H1 (cell line): Measurements from ENCODE around the gene TNFAIP1. TPM values are rescaled to one million over a fixed set of nuclear protein-coding genes. Genes with fewer than 3 reads are reported as not detected.

Experiments
- CTCF ChIA-PET: fragments of 300-600 bp; sonication (Branson Sonifier 250); formaldehyde crosslinking; loops from one replicate; lab custom pipeline; 2021; ENCODE audit not compliant: partially characterized antibody; lab: Charles Lee
- POLR2A ChIA-PET: fragments of 300-600 bp; sonication (Branson Sonifier 250); formaldehyde crosslinking; loops from one replicate; lab custom pipeline; 2021; ENCODE audit warnings: inconsistent platforms; ENCODE audit not compliant: partially characterized antibody; lab: Charles Lee
- DNase-seq, 2 experiments: peaks; one replicate each; pipeline versions ENCODE4 v3.0.0 to v3.0.0-alpha.2; 2010 to 2022; ENCODE audit warnings: low spot score in 2 of 2, low read depth in 1 of 2, mixed read lengths in 1 of 2
- FAIRE-seq: peaks from 2 replicates; lab custom pipeline; 2011; peaks lifted over from hg19 to GRCh38; lab: Jason Lieb, UNC
- H2AFZ ChIP-seq: 2 replicates; pipeline ENCODE4 v1.8.1; 2012; ENCODE audit warnings: low read length, inconsistent platforms
- H2AK5ac ChIP-seq: 2 replicates; pipeline ENCODE4 v1.6.1; 2013; ENCODE audit warnings: low read depth, low read length
- H2BK120ac ChIP-seq: replicated peaks from 2 replicates; pipeline ENCODE3; 2013; ENCODE audit warnings: low read depth, low read length, inconsistent platforms
- H2BK12ac ChIP-seq: 2 replicates; pipeline ENCODE4 v1.6.1; 2013; ENCODE audit warnings: low read depth, low read length
- H2BK15ac ChIP-seq: 2 replicates; pipeline ENCODE4 v1.6.1; 2013; ENCODE audit warnings: low read length
- H2BK20ac ChIP-seq: 2 replicates; pipeline ENCODE4 v1.6.1; 2013; ENCODE audit warnings: low read length
- H2BK5ac ChIP-seq: 2 replicates; pipeline ENCODE4 v1.6.1; 2013; ENCODE audit warnings: low read depth, low read length
- H3K14ac ChIP-seq: 2 replicates; pipeline ENCODE4 v1.6.1; 2013; ENCODE audit warnings: inconsistent platforms; ENCODE audit not compliant: insufficient read length
- H3K18ac ChIP-seq: 2 replicates; pipeline ENCODE4 v1.6.1; 2013; ENCODE audit warnings: low read length; ENCODE audit errors: extremely low read depth
- H3K23ac ChIP-seq: 2 replicates; pipeline ENCODE4 v1.6.1; 2013; ENCODE audit warnings: inconsistent platforms; ENCODE audit not compliant: insufficient read length
- H3K23me2 ChIP-seq: 2 replicates; pipeline ENCODE4 v1.6.1; 2013; ENCODE audit warnings: low read depth, low read length
- H3K27ac ChIP-seq: 2 replicates; pipeline ENCODE4 v1.6.1; 2011; ENCODE audit warnings: low read depth, low read length, inconsistent platforms
- H3K27me3 ChIP-seq, 4 experiments: replicated peaks in 1 of 4; 1 replicate in 1 of 4; 2 replicates in 3 of 4; pipeline versions ENCODE4 v1.6.1 to v1.8.1; 2011 to 2013; ENCODE audit warnings: low read length in 3 of 4, mild to moderate bottlenecking in 3 of 4, inconsistent platforms in 2 of 4, mixed read lengths in 2 of 4, moderate library complexity in 1 of 4; ENCODE audit not compliant: control insufficient read depth in 3 of 4, insufficient read depth in 3 of 4; ENCODE audit errors: extremely low read depth in 1 of 4
- H3K36me3 ChIP-seq, 4 experiments: 2 replicates each; pipeline versions ENCODE4 v1.6.1 to v1.8.1; 2011 to 2013; ENCODE audit warnings: mild to moderate bottlenecking in 4 of 4, low read length in 3 of 4, moderate library complexity in 2 of 4, control low read depth in 1 of 4, inconsistent platforms in 1 of 4; ENCODE audit not compliant: insufficient read depth in 4 of 4, control insufficient read depth in 2 of 4
- H3K4ac ChIP-seq: replicated peaks from 2 replicates; pipeline ENCODE3; 2013; ENCODE audit warnings: low read length, low read depth, mixed read lengths, inconsistent platforms; ENCODE audit not compliant: insufficient read length
- H3K4me1 ChIP-seq, 4 experiments: replicated peaks in 1 of 4; 1 replicate in 1 of 4; 2 replicates in 3 of 4; pipeline versions ENCODE4 v1.6.1 to v1.8.1; 2011 to 2013; ENCODE audit warnings: low read length in 3 of 4, inconsistent platforms in 2 of 4, mixed read lengths in 1 of 4; ENCODE audit not compliant: insufficient read depth in 4 of 4, control insufficient read depth in 3 of 4
- H3K4me2 ChIP-seq, 2 experiments: 2 replicates each; pipeline versions ENCODE4 v1.6.1 to v1.8.1; 2011 to 2013; ENCODE audit warnings: low read depth in 2 of 2, low read length in 2 of 2, control low read depth in 1 of 2, inconsistent platforms in 1 of 2, mild to moderate bottlenecking in 1 of 2; ENCODE audit not compliant: insufficient read depth in 1 of 2
- H3K4me3 ChIP-seq, 4 experiments: fragments of 200-600, 300-600 bp in 1 of 4; sonication (generic), shearing (Covaris generic), sonication (Bioruptor Twin) in 1 of 4; 2 replicates each; pipeline versions ENCODE4 v1.5.1 to v1.8.1; 2011 to 2016; ENCODE audit warnings: low read length in 4 of 4, low read depth in 3 of 4, control low read depth in 2 of 4, inconsistent platforms in 2 of 4, mild to moderate bottlenecking in 2 of 4, mixed read lengths in 1 of 4, moderate library complexity in 1 of 4; ENCODE audit not compliant: insufficient read depth in 2 of 4; ENCODE audit errors: extremely low read depth in 1 of 4
- H3K56ac ChIP-seq: replicated peaks from 2 replicates; pipeline ENCODE3; 2013; ENCODE audit warnings: low read depth, mild to moderate bottlenecking, mixed read lengths, low read length, inconsistent platforms; ENCODE audit not compliant: insufficient read length
- H3K79me1 ChIP-seq: 2 replicates; pipeline ENCODE4 v1.6.1; 2013; ENCODE audit warnings: low read depth, low read length, control low read depth
- H3K79me2 ChIP-seq, 2 experiments: 2 replicates each; pipeline versions ENCODE4 v1.6.1 to v1.8.1; 2012 to 2013; ENCODE audit warnings: low read length in 2 of 2, mild to moderate bottlenecking in 2 of 2, inconsistent platforms in 1 of 2; ENCODE audit not compliant: insufficient read depth in 2 of 2, control insufficient read depth in 1 of 2
- H3K9ac ChIP-seq, 4 experiments: replicated peaks in 1 of 4; 1 replicate in 1 of 4; 2 replicates in 3 of 4; pipeline versions ENCODE4 v1.6.1 to v1.8.1; 2011 to 2013; ENCODE audit warnings: low read depth in 3 of 4, low read length in 3 of 4, control low read depth in 2 of 4, mild to moderate bottlenecking in 2 of 4, moderate library complexity in 2 of 4, inconsistent platforms in 1 of 4; ENCODE audit errors: extremely low read depth in 1 of 4
- H3K9me3 ChIP-seq, 2 experiments: 2 replicates each; pipeline versions ENCODE4 v1.6.1 to v1.8.1; 2012 to 2013; ENCODE audit warnings: mild to moderate bottlenecking in 2 of 2, moderate library complexity in 2 of 2, control low read depth in 1 of 2, inconsistent platforms in 1 of 2, low read depth in 1 of 2, low read length in 1 of 2, mixed read lengths in 1 of 2; ENCODE audit not compliant: insufficient read depth in 2 of 2
- H4K20me1 ChIP-seq, 2 experiments: replicated peaks in 1 of 2; 2 replicates each; pipeline versions ENCODE3 to v1.8.1; 2011 to 2013; ENCODE audit warnings: inconsistent platforms in 2 of 2, low read length in 2 of 2, mild to moderate bottlenecking in 1 of 2; ENCODE audit not compliant: insufficient read depth in 2 of 2, control insufficient read depth in 1 of 2
- H4K5ac ChIP-seq: 2 replicates; pipeline ENCODE4 v1.6.1; 2013; ENCODE audit warnings: low read length, low read depth, mixed read lengths, inconsistent platforms; ENCODE audit not compliant: insufficient read length
- H4K8ac ChIP-seq: 2 replicates; pipeline ENCODE4 v1.8.0; 2013; ENCODE audit warnings: mild to moderate bottlenecking, moderate library complexity, low read length, inconsistent platforms; ENCODE audit not compliant: insufficient read depth; ENCODE audit errors: extremely low read depth
- H4K91ac ChIP-seq: replicated peaks from 2 replicates; pipeline ENCODE3; 2013; ENCODE audit warnings: low read length, mixed read lengths, inconsistent platforms; ENCODE audit not compliant: insufficient read length
- BACH1 ChIP-seq: IDR thresholded peaks from 2 replicates; pipeline ENCODE4 v1.6.1; 2012; ENCODE audit warnings: low read length, improper control_type of control experiment
- CTCF ChIP-seq, 3 experiments: IDR thresholded peaks; 1 replicate in 2 of 3; 2 replicates in 1 of 3; pipeline versions ENCODE4 v1.5.1 to v1.6.1; 2011; ENCODE audit warnings: low read length in 3 of 3, mild to moderate bottlenecking in 3 of 3, inconsistent platforms in 2 of 3, low read depth in 1 of 3, moderate library complexity in 1 of 3; ENCODE audit not compliant: insufficient read depth in 1 of 3; ENCODE audit errors: control extremely low read depth in 1 of 3
- HDAC6 ChIP-seq: IDR thresholded peaks from one replicate; pipeline ENCODE4 v1.7.1; 2012; ENCODE audit warnings: low read depth, mild to moderate bottlenecking, inconsistent platforms, low read length, moderate library complexity
- JUN ChIP-seq: IDR thresholded peaks from 2 replicates; pipeline ENCODE4 v1.6.1; 2011; ENCODE audit warnings: low read depth, mild to moderate bottlenecking, improper control_type of control experiment, low read length
- POU5F1 ChIP-seq: IDR thresholded peaks from 2 replicates; pipeline ENCODE4 v1.6.1; 2011; ENCODE audit warnings: low read depth, mild to moderate bottlenecking, low read length, moderate library complexity
- RBBP5 ChIP-seq: IDR thresholded peaks from 2 replicates; pipeline ENCODE4 v1.7.1; 2012; ENCODE audit warnings: low read depth, mild to moderate bottlenecking, inconsistent platforms, low read length, moderate library complexity, borderline replicate concordance
- RFX5 ChIP-seq: IDR thresholded peaks from 2 replicates; pipeline ENCODE4 v1.6.1; 2011; ENCODE audit warnings: low read depth, low read length, improper control_type of control experiment, borderline replicate concordance
- SIN3A ChIP-seq, 2 experiments: IDR thresholded peaks in 1 of 2; conservative IDR thresholded peaks in 1 of 2; 2 replicates each; pipeline ENCODE4 v1.6.1; 2011 to 2012; ENCODE audit warnings: low read length in 2 of 2, improper control_type of control experiment in 1 of 2, low read depth in 1 of 2, mild to moderate bottlenecking in 1 of 2
- SP2 ChIP-seq: IDR thresholded peaks from 2 replicates; pipeline ENCODE4 v1.6.1; 2012; ENCODE audit warnings: mild to moderate bottlenecking, low read length, inconsistent platforms
- WGBS, 2 experiments: shearing (Covaris generic) in 1 of 2; methylation state at CpG; one replicate each; pipeline versions ENCODE4 v1.1.6 to v1.1.7; 2013 to 2015; ENCODE audit warnings: low lambda C conversion rate in 2 of 2, mixed read lengths in 2 of 2, inconsistent platforms in 1 of 2, low coverage in 1 of 2, missing lambda C conversion rate in 1 of 2; ENCODE audit not compliant: insufficient replicate concordance in 2 of 2, insufficient coverage in 1 of 2, insufficient read length in 1 of 2; ENCODE audit errors: extremely low coverage in 1 of 2, missing lambda C conversion rate in 1 of 2; 5-methylcytosine and 5-hydroxymethylcytosine counted together
- polyA plus RNA-seq, 7 experiments: library from polyadenylated mRNA; depleted of rRNA in 3 of 7; stranded (reverse) in 5 of 7; unstranded in 2 of 7; fragments of >200 nt in 5 of 7; fragments of 200-250 nt in 2 of 7; gene quantifications; 1 replicate in 5 of 7; 2 replicates in 1 of 7; 4 replicates in 1 of 7; pipeline versions ENCODE4 v1.2.1 to v1.2.3, GENCODE V29; 2011 to 2013; ENCODE audit warnings: missing spikeins in 2 of 7, mixed read lengths in 2 of 7
- total RNA-seq: library from RNA; stranded (reverse); fragmentation: NEBNext Ultra II Directional; extraction: Animal tissue kit (Norgen Biotek cat#: 25700); gene quantifications from 2 replicates; pipeline ENCODE4 v1.2.1, GENCODE V29; 2021
- TF ChIP-seq, protein P1 (sequence below): IDR thresholded peaks from 2 replicates; pipeline ENCODE4 v1.6.1; 2012; ENCODE audit warnings: low read length, inconsistent platforms

Gene TNFAIP1
- total and polyA plus RNA-seq, 2 of the 8 experiments (the other 6 are each of a cell fraction or from before 2014, with no cell fraction given) = 16.9 to 19.5 TPM

- H3K4me3 ChIP-seq = no peak overlapping the region
- no peak overlapping the region for H3K27ac ChIP-seq
- no peak for DNase-seq
- no peak overlapping the region for H3K14ac ChIP-seq
- no peak overlapping the region for H3K56ac ChIP-seq
- H2AK5ac ChIP-seq = no peak overlapping the region
- no peaks in the 10 kb centered on the region for H3K36me3 ChIP-seq
- H2BK12ac ChIP-seq = no peak overlapping the region
- POLR2A ChIA-PET = no interaction called here
- H2BK120ac ChIP-seq = no peak overlapping the region
- H3K4me1 ChIP-seq = no peaks in the 10 kb centered on the region
- no peaks in the 10 kb centered on the region for H3K9me3 ChIP-seq
- H2BK15ac ChIP-seq = no peak overlapping the region
- no peak overlapping the region for H3K23ac ChIP-seq
- FAIRE-seq = no peak
- H2BK20ac ChIP-seq = no peak overlapping the region
- no peaks in the 10 kb centered on the region for H3K79me2 ChIP-seq
- H3K9ac ChIP-seq = no peak overlapping the region
- H4K91ac ChIP-seq = no peak overlapping the region
- no peak overlapping the region for H3K18ac ChIP-seq
- no peak overlapping the region for H4K5ac ChIP-seq
- H3K4ac ChIP-seq = no peak overlapping the region
- CTCF ChIA-PET = interaction anchor here (1.0 to 1.3 kb wide), 2 partner anchors 9 to 53 kb away, joined by 3 read pairs; no protein-coding TSS in a partner anchor
- no peak overlapping the region for H3K4me2 ChIP-seq
- WGBS, 2 experiments = 40% methylated on average over 2 of the region's 2 CpGs; no CpG with 5 or more reads in 1 of the 2 experiments
- no peaks in the 10 kb centered on the region for H3K27me3 ChIP-seq
- no peak overlapping the region for H2AFZ ChIP-seq
- H4K8ac ChIP-seq = no peak overlapping the region
- H4K20me1 ChIP-seq = no peaks in the 10 kb centered on the region
- H2BK5ac ChIP-seq = no peak overlapping the region
- no peaks in the 10 kb centered on the region for H3K79me1 ChIP-seq
- no peaks in the 10 kb centered on the region for H3K23me2 ChIP-seq
- TF ChIP-seq RBBP5 (no peak), POU5F1 (no peak), CTCF (IDR thresholded peaks at IDR 0.05; ENCODE audit: control extremely low read depth in 1 of 3, insufficient read depth in 1 of 3, low read depth in 1 of 3, low read length in 3 of 3) (no peak), BACH1 (no peak), HDAC6 (no peak), SIN3A (conservative IDR thresholded peaks at IDR 0.05 in 1 of 2, IDR thresholded peaks at IDR 0.05 in 1 of 2; ENCODE audit: low read depth in 1 of 2, low read length in 2 of 2) (no peak), JUN (no peak), RFX5 (no peak), SP2 (no peak)
- TF ChIP-seq, protein P1, sequence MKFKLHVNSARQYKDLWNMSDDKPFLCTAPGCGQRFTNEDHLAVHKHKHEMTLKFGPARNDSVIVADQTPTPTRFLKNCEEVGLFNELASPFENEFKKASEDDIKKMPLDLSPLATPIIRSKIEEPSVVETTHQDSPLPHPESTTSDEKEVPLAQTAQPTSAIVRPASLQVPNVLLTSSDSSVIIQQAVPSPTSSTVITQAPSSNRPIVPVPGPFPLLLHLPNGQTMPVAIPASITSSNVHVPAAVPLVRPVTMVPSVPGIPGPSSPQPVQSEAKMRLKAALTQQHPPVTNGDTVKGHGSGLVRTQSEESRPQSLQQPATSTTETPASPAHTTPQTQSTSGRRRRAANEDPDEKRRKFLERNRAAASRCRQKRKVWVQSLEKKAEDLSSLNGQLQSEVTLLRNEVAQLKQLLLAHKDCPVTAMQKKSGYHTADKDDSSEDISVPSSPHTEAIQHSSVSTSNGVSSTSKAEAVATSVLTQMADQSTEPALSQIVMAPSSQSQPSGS = no peak
These were observed 49.6 kb upstream of the TNFAIP1 start for GRCh38 chr17:28285965-28286364.
